PFSK-1 (cell line): Measurements from ENCODE around the gene IMPG2.

Source experiments
- POLR2AphosphoS5 ChIP-seq: IDR thresholded peaks from 2 replicates; pipeline ENCODE4 v1.6.1; 2012; ENCODE audit warnings: low read depth, mild to moderate bottlenecking, control low read depth, low read length, moderate library complexity
- REST ChIP-seq, 2 experiments: IDR thresholded peaks; 2 replicates each; pipeline versions ENCODE4 v1.6.1 to v1.8.0; 2011 to 2012; ENCODE audit warnings: low read depth in 2 of 2, low read length in 2 of 2, control low read depth in 1 of 2, inconsistent platforms in 1 of 2, mild to moderate bottlenecking in 1 of 2, moderate library complexity in 1 of 2; ENCODE audit not compliant: insufficient read depth in 1 of 2
- SIN3A ChIP-seq: IDR thresholded peaks from 2 replicates; pipeline ENCODE4 v1.6.1; 2012; ENCODE audit warnings: mild to moderate bottlenecking, low read length, moderate library complexity, borderline replicate concordance; ENCODE audit not compliant: insufficient read depth
- TAF1 ChIP-seq: IDR thresholded peaks from 2 replicates; pipeline ENCODE4 v1.6.1; 2012; ENCODE audit warnings: low read length, control low read depth, borderline replicate concordance; ENCODE audit not compliant: insufficient read depth

DNA sequence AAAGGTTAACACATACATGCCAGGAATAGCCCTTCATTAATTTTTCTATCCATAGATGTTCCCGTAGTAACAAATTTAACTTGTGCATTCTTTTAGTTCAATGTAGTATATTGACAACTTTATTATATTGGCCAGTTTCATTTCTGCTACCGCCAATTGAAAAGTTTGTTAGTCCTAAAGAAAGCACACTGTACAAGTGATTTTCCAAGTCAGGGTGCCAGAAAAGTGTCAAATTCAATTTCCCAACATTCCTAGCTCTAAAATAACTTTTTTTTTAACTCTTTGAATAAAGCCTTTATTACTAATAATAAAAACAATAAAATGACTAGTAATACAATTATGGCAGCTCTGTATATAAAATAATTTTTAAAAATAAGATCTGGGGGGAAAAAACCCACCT is 68.9 kb downstream of the IMPG2 start:
- TF ChIP-seq REST (IDR thresholded peaks at IDR 0.05; ENCODE audit: insufficient read depth in 1 of 2, low read depth in 2 of 2, low read length in 2 of 2) (no peak), SIN3A (no peak), TAF1 (no peak), POLR2AphosphoS5 (no peak)
